Measurements from ENCODE around the gene RFX5.

- TF ChIP-seq, protein P1, sequence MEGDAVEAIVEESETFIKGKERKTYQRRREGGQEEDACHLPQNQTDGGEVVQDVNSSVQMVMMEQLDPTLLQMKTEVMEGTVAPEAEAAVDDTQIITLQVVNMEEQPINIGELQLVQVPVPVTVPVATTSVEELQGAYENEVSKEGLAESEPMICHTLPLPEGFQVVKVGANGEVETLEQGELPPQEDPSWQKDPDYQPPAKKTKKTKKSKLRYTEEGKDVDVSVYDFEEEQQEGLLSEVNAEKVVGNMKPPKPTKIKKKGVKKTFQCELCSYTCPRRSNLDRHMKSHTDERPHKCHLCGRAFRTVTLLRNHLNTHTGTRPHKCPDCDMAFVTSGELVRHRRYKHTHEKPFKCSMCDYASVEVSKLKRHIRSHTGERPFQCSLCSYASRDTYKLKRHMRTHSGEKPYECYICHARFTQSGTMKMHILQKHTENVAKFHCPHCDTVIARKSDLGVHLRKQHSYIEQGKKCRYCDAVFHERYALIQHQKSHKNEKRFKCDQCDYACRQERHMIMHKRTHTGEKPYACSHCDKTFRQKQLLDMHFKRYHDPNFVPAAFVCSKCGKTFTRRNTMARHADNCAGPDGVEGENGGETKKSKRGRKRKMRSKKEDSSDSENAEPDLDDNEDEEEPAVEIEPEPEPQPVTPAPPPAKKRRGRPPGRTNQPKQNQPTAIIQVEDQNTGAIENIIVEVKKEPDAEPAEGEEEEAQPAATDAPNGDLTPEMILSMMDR (IDR thresholded peaks at IDR 0.05 in 2 of 3, conservative IDR thresholded peaks at IDR 0.05 in 1 of 3; ENCODE audit: insufficient read depth in 2 of 3, low read depth in 1 of 3, low read length in 3 of 3): no peak
- TF ChIP-seq ZNF121 (CRISPR knock-in tag; conservative IDR thresholded peaks at IDR 0.05) (no peak), NUFIP1 (IDR thresholded peaks at IDR 0.05; ENCODE audit: partially characterized antibody) (no peak), HDAC2 (IDR thresholded peaks at IDR 0.05) (no peak), HCFC1 (IDR thresholded peaks at IDR 0.05; ENCODE audit: low read depth, low read length) (no peak)
These were observed 54.0 kb downstream of the RFX5 start for GRCh38 chr1:151293093-151293492.

Measured in K562 (cell line).